Heart left ventricle (tissue), 16 donors: Measurements from ENCODE around the gene THOC6. TPM values are rescaled to one million over a fixed set of nuclear protein-coding genes. Genes with fewer than 3 reads are reported as not detected.
"Not testable (repeated sequence)": the region's sequence is repeated elsewhere in the genome, so short reads cannot be mapped to it uniquely, and the experiment has no call there.

Experiments
- ATAC-seq, 4 donors: fragments of 200-7000 bp; cut with Tn5 transposase; one replicate each; pipeline ENCODE4 v1.9.1; 2020 to 2022; ENCODE audit warnings: moderate library complexity in 4 of 4, mild to moderate bottlenecking in 3 of 4, moderate number of reproducible peaks in 1 of 4
- DNase-seq, 5 donors: peaks; one replicate each; pipeline ENCODE4 v3.0.0-alpha.2; 2020
- H3K27ac ChIP-seq, 12 donors: fragments of 200-600 bp; sonication (generic) in 4 of 12; one replicate each; pipeline versions ENCODE4 v1.5.0 to v1.8.0; 2016 to 2022; ENCODE audit warnings: mild to moderate bottlenecking in 2 of 12
- H3K27me3 ChIP-seq, 9 donors: fragments of 200-600 bp; sonication (generic) in 2 of 9; one replicate each; pipeline versions ENCODE4 v1.5.1 to v1.8.0; 2016 to 2022; ENCODE audit warnings: mild to moderate bottlenecking in 3 of 9
- H3K36me3 ChIP-seq, 9 donors: fragments of 200-600 bp; sonication (generic) in 2 of 9; one replicate each; pipeline versions ENCODE4 v1.5.0 to v1.8.0; 2018 to 2022; ENCODE audit warnings: mild to moderate bottlenecking in 2 of 9
- H3K4me1 ChIP-seq, 12 donors: fragments of 200-600 bp; sonication (generic) in 4 of 12; one replicate each; pipeline versions ENCODE4 v1.5.0 to v1.8.0; 2016 to 2022; ENCODE audit warnings: mild to moderate bottlenecking in 3 of 12
- H3K4me3 ChIP-seq, 12 donors: fragments of 200-600 bp; sonication (generic) in 4 of 12; one replicate each; pipeline versions ENCODE4 v1.5.0 to v1.8.0; 2017 to 2022; ENCODE audit warnings: mild to moderate bottlenecking in 9 of 12, moderate library complexity in 4 of 12
- H3K9me3 ChIP-seq, 12 donors: fragments of 200-600 bp; sonication (generic) in 4 of 12; one replicate each; pipeline versions ENCODE4 v1.5.0 to v1.8.0; 2016 to 2022; ENCODE audit warnings: mild to moderate bottlenecking in 1 of 12
- POLR2A ChIP-seq, 2 donors: fragments of 450-650 bp; IDR thresholded peaks; one replicate each; pipeline ENCODE4 v1.6.1; 2017; ENCODE audit warnings: antibody characterized with exemption in 2 of 2, mild to moderate bottlenecking in 2 of 2, moderate library complexity in 2 of 2
- WGBS, 4 donors: extraction: QIAGEN DNeasy Blood & Tissue Kit in 2 of 4; methylation state at CpG; one replicate each; pipeline versions ENCODE4 v1.1.5 to v1.1.7; 2013 to 2018; 5-methylcytosine and 5-hydroxymethylcytosine counted together
- intact Hi-C, 10 donors: fragments of 100-400 bp; cut with DNase I; formaldehyde crosslinking; loops; one replicate each; pipeline versions ENCODE4 v1.11.1 to v1.14.2; 2022
- polyA plus RNA-seq, 2 donors: library from polyadenylated mRNA; stranded (reverse); fragments of 200-250 nt; gene quantifications; one replicate each; pipeline ENCODE4 v1.2.3, GENCODE V29; 2013
- total RNA-seq, 9 donors: library from RNA; depleted of rRNA in 2 of 9; stranded (reverse); fragments of >200 nt in 2 of 9; fragmentation: NEBNext Ultra II Directional in 3 of 9; extraction: Animal tissue kit (Norgen Biotek cat#: 25700) in 3 of 9; gene quantifications; one replicate each; pipeline versions ENCODE4 v1.1.0 to v1.2.4, GENCODE V29; 2016 to 2023
- TF ChIP-seq, protein P1 (sequence below), 12 donors: fragments of 200-600 bp; sonication (generic) in 4 of 12; IDR thresholded peaks; one replicate each; pipeline versions ENCODE4 v1.5.0 to v1.8.0; 2018 to 2022; ENCODE audit warnings: antibody characterized with exemption in 12 of 12, mild to moderate bottlenecking in 5 of 12
- donor health status: ischemic (EF 13 %, LVEDD 7.1; RV severe dilation, severe dysfunction).
- donor health status: healthy with polysubstance abuse.
- donor health status: DM: no; HTN: yes; CAD: no.
- donor health status: DM: no; HTN: no; CAD: no.
- donor health status: ischemic (EF 25% LVEDD 6.9; RV normal size, moderate dysfunction).
- donor health status: ischemic (EF 25% LVEDD 5.7; RV mildly dilated, moderate dysfunction).
- donor health status: healthy.
- donor health status: DM: yes; HTN: yes; CAD: no.
- donor health status: ischemic (EF 35%, LVEDD 5.7; RV mildly dilated, moderate dysfunction).
- donor health status: nonischemic (EF 11% LVEDD 7.7; RV severe dilation, severe dysfunction).
- donor health status: DM: yes; HTN: yes; CAD: no.
- donor health status: PGD.
- donor health status: ischemic (EF 29% LVEDD 5.4; RV normal size, mild dysfunction).
- donor health status: nonischemic (EF 23%, LVEDD 6.1; RV moderate dilation, normal function).

The THOC6 gene
- total and polyA plus RNA-seq, 11 donors = 6.9 to 23.0 (median 10.3) TPM

- Histone ChIP-seq H3K27me3 (no peaks in the 10 kb centered on the region), H3K4me3 (no peak overlapping the region), H3K9me3 (no peaks in the 10 kb centered on the region), H3K27ac (no peak overlapping the region), H3K4me1 (peaks cover 0 to 42% (median 7%) of the 10 kb centered on the region in 12 donors), H3K36me3 (peaks cover 0 to 23% (median 6%) of the 10 kb centered on the region in 9 donors)
- intact Hi-C loops = no loop called here
- WGBS, 4 donors = 86 to 97% (median 91%) methylated on average over 6 to 9 of the region's 9 CpGs
- ATAC-seq = no peak
- DNase-seq = no peak
- TF ChIP-seq, protein P1, sequence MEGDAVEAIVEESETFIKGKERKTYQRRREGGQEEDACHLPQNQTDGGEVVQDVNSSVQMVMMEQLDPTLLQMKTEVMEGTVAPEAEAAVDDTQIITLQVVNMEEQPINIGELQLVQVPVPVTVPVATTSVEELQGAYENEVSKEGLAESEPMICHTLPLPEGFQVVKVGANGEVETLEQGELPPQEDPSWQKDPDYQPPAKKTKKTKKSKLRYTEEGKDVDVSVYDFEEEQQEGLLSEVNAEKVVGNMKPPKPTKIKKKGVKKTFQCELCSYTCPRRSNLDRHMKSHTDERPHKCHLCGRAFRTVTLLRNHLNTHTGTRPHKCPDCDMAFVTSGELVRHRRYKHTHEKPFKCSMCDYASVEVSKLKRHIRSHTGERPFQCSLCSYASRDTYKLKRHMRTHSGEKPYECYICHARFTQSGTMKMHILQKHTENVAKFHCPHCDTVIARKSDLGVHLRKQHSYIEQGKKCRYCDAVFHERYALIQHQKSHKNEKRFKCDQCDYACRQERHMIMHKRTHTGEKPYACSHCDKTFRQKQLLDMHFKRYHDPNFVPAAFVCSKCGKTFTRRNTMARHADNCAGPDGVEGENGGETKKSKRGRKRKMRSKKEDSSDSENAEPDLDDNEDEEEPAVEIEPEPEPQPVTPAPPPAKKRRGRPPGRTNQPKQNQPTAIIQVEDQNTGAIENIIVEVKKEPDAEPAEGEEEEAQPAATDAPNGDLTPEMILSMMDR (IDR thresholded peaks at IDR 0.05) = no peak
- no peak for TF ChIP-seq POLR2A (IDR thresholded peaks at IDR 0.05)
Measured at GRCh38 chr16:3070608-3071111, 46.8 kb downstream of the THOC6 start.

GRCh38 chr16:3071655-3072054, 47.8 kb downstream of the THOC6 start:
- intact Hi-C loops = no loop called here

GRCh38 chr16:3072148-3072547, 48.3 kb downstream of the THOC6 start:
- ATAC-seq, intact Hi-C loops: not testable (repeated sequence)

More at GRCh38 chr16:3071655-3072054, 47.8 kb downstream of the THOC6 start:
- Histone ChIP-seq H3K27ac (peak overlapping the region in 1 of 12 donors; percentile 15), H3K36me3 (peaks cover 0 to 23% (median 6%) of the 10 kb centered on the region in 9 donors), H3K27me3 (no peaks in the 10 kb centered on the region), H3K4me1 (peaks cover 0 to 41% (median 7%) of the 10 kb centered on the region in 12 donors), H3K9me3 (no peaks in the 10 kb centered on the region), H3K4me3 (no peak overlapping the region)
- DNase-seq (no peak), ATAC-seq (no peak)
- TF ChIP-seq, protein P1 (IDR thresholded peaks at IDR 0.05) = no peak
- no peak for TF ChIP-seq POLR2A (IDR thresholded peaks at IDR 0.05)
- 84 to 90% (median 89%) methylated on average over 7 of the region's 7 CpGs for WGBS, 4 donors

DNA sequence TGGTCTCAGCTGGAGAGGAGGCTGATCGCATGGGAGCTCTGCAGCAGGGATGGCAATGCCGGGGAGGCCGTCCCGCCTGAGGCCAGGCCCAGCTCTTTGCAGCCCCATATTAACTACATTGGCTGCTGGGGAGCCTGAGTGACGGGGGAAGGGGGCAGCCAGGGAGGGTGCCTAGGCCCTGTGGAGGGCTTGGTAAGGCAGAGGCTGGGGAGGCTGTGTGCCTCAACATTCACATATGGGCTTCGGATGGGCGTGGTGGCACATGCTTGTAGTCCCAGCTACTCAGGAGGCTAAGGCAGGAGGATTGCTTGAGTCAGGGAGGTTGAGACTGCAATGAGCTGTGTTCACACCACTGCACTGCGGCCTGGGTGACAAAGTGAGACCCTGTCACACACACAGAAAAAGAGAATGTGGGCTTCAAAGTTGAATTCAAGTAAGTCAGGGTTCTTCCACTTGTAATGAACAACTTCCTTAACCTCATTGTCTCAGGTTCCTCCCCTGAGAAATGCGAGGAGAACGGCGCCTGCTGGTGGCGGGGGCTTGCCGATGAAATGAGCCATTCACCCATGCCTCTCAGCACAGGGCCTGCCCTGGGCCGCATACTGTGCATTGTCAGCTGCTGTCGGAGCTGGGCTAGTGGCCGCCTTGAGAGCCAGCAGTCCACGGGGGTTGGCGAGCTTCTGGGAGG, 48.9 kb downstream of the THOC6 start:
- H3K4me3 ChIP-seq, DNase-seq, intact Hi-C loops, ATAC-seq, H3K27me3 ChIP-seq, H3K9me3 ChIP-seq: not testable (repeated sequence)
- 56 to 83% (median 65%) methylated on average over 8 to 18 of the region's 18 CpGs for WGBS, 4 donors
- peak overlapping the region in 1 of 12 donors; percentile 58 for H3K27ac ChIP-seq
- TF ChIP-seq, protein P1 (IDR thresholded peaks at IDR 0.05) = peak in 3 of 12 donors; percentile 6 to 27 (median 15)
- peaks cover 0 to 39% (median 2%) of the 10 kb centered on the region in 12 donors for H3K4me1 ChIP-seq
- H3K36me3 ChIP-seq = peaks cover 0 to 22% (median 6%) of the 10 kb centered on the region in 9 donors

More at GRCh38 chr16:3072148-3072547, 48.3 kb downstream of the THOC6 start:
- not testable (repeated sequence) for H3K4me3 ChIP-seq, H3K27me3 ChIP-seq, DNase-seq, H3K27ac ChIP-seq, H3K9me3 ChIP-seq
- H3K36me3 ChIP-seq = peaks cover 0 to 26% (median 6%) of the 10 kb centered on the region in 9 donors
- 70 to 87% (median 76%) methylated on average over 3 to 4 of the region's 4 CpGs for WGBS, 4 donors
- H3K4me1 ChIP-seq = peaks cover 0 to 40% (median 7%) of the 10 kb centered on the region in 12 donors
